H9 (cell line): ENCODE results near the gene CDSN. TPM values are rescaled to one million over a fixed set of nuclear protein-coding genes. Genes with fewer than 3 reads are reported as not detected.

Source experiments
- DNase-seq: peaks from one replicate; pipeline ENCODE4 v3.0.0-alpha.2; 2017
- H2AFZ ChIP-seq: one replicate; pipeline ENCODE4 v1.6.1; 2013; ENCODE audit warnings: mild to moderate bottlenecking, low read length, control low read depth, moderate library complexity
- H2AK5ac ChIP-seq: 2 replicates; pipeline ENCODE4 v1.6.1; 2013; ENCODE audit warnings: low read length, control low read depth, mixed read lengths; ENCODE audit not compliant: insufficient read length
- H2BK120ac ChIP-seq: one replicate; pipeline ENCODE4 v1.6.1; 2013; ENCODE audit warnings: low read depth, mild to moderate bottlenecking, low read length, control low read depth, inconsistent platforms; ENCODE audit not compliant: poor library complexity, severe bottlenecking
- H2BK12ac ChIP-seq: 2 replicates; pipeline ENCODE4 v1.6.1; 2013; ENCODE audit warnings: low read length, control low read depth, mixed read lengths, low read depth; ENCODE audit not compliant: insufficient read length
- H2BK15ac ChIP-seq: 2 replicates; pipeline ENCODE4 v1.6.1; 2013; ENCODE audit warnings: low read depth, low read length, control low read depth
- H2BK20ac ChIP-seq: one replicate; pipeline ENCODE4 v1.6.1; 2013; ENCODE audit warnings: low read depth, mild to moderate bottlenecking, low read length, control low read depth, inconsistent platforms; ENCODE audit not compliant: poor library complexity, severe bottlenecking
- H2BK5ac ChIP-seq: 2 replicates; pipeline ENCODE4 v1.6.1; 2013; ENCODE audit warnings: low read length, control low read depth, mixed read lengths; ENCODE audit not compliant: insufficient read length
- H3K14ac ChIP-seq: 2 replicates; pipeline ENCODE4 v1.6.1; 2013; ENCODE audit warnings: low read length, control low read depth; ENCODE audit not compliant: insufficient read depth
- H3K18ac ChIP-seq: 2 replicates; pipeline ENCODE4 v1.6.1; 2013; ENCODE audit warnings: low read depth, mild to moderate bottlenecking, mixed read lengths, low read length, control low read depth; ENCODE audit not compliant: insufficient read length
- H3K23ac ChIP-seq: 2 replicates; pipeline ENCODE4 v1.6.1; 2013; ENCODE audit warnings: low read length, control low read depth, mixed read lengths, low read depth; ENCODE audit not compliant: insufficient read length
- H3K23me2 ChIP-seq: 2 replicates; pipeline ENCODE4 v1.6.1; 2013; ENCODE audit warnings: low read depth, mild to moderate bottlenecking, mixed read lengths, low read length, control low read depth; ENCODE audit not compliant: insufficient read length, poor library complexity, severe bottlenecking
- H3K27ac ChIP-seq: 2 replicates; pipeline ENCODE4 v1.5.1; 2013; ENCODE audit warnings: low read length, control low read depth, mixed read lengths, low read depth; ENCODE audit not compliant: insufficient read length
- H3K27me3 ChIP-seq: 2 replicates; pipeline ENCODE4 v1.6.1; 2013; ENCODE audit warnings: low read length, control low read depth, inconsistent platforms; ENCODE audit not compliant: insufficient read depth
- H3K4ac ChIP-seq: 2 replicates; pipeline ENCODE4 v1.6.1; 2013; ENCODE audit warnings: low read depth, mild to moderate bottlenecking, control low read depth, inconsistent platforms, low read length, moderate library complexity
- H3K4me1 ChIP-seq: 2 replicates; pipeline ENCODE4 v1.6.1; 2013; ENCODE audit warnings: low read length, control low read depth, inconsistent platforms; ENCODE audit not compliant: insufficient read depth
- H3K4me2 ChIP-seq: 2 replicates; pipeline ENCODE4 v1.6.1; 2013; ENCODE audit warnings: low read length, control low read depth, mixed read lengths; ENCODE audit not compliant: insufficient read length, insufficient read depth
- H3K56ac ChIP-seq: 2 replicates; pipeline ENCODE4 v1.6.1; 2013; ENCODE audit warnings: low read depth, mild to moderate bottlenecking, mixed read lengths, low read length, control low read depth; ENCODE audit not compliant: insufficient read length
- H3K79me1 ChIP-seq: 2 replicates; pipeline ENCODE4 v1.6.1; 2013; ENCODE audit warnings: low read depth, mild to moderate bottlenecking, moderate library complexity, low read length, control low read depth, inconsistent platforms; ENCODE audit not compliant: insufficient read depth, poor library complexity, severe bottlenecking
- H3K79me2 ChIP-seq: 2 replicates; pipeline ENCODE4 v1.6.1; 2013; ENCODE audit warnings: low read length, control low read depth, inconsistent platforms; ENCODE audit not compliant: insufficient read depth
- H3K9ac ChIP-seq: 2 replicates; pipeline ENCODE4 v1.6.1; 2013; ENCODE audit warnings: low read length, control low read depth, mixed read lengths; ENCODE audit not compliant: insufficient read length; ENCODE audit errors: extremely low read depth
- H3K9me3 ChIP-seq: one replicate; pipeline ENCODE4 v1.6.1; 2013; ENCODE audit warnings: low read depth, low read length, inconsistent platforms; ENCODE audit not compliant: control insufficient read depth
- H3T11ph ChIP-seq: one replicate; pipeline ENCODE4 v1.6.1; 2013; ENCODE audit warnings: mild to moderate bottlenecking, low read length, control low read depth, inconsistent platforms
- H4K20me1 ChIP-seq: one replicate; pipeline ENCODE4 v1.6.1; 2013; ENCODE audit not compliant: control insufficient read depth, insufficient read length, insufficient read depth
- H4K5ac ChIP-seq: 2 replicates; pipeline ENCODE4 v1.6.1; 2013; ENCODE audit warnings: low read depth, mild to moderate bottlenecking, mixed read lengths, low read length, control low read depth; ENCODE audit not compliant: insufficient read length
- H4K8ac ChIP-seq: replicated peaks from 2 replicates; pipeline ENCODE4 v1.6.1; 2013; ENCODE audit warnings: low read length, control low read depth, mixed read lengths, low read depth; ENCODE audit not compliant: insufficient read length
- H4K91ac ChIP-seq: 2 replicates; pipeline ENCODE4 v1.6.1; 2013; ENCODE audit warnings: low read depth, mild to moderate bottlenecking, moderate library complexity, mixed read lengths, low read length, control low read depth; ENCODE audit not compliant: insufficient read length
- H3K27ac Mint-ChIP-seq, 3 experiments: 2 replicates in 2 of 3; 3 replicates in 1 of 3; pipeline ENCODE4 v1.8.0; 2020 to 2021; ENCODE audit warnings: mixed read lengths in 3 of 3, mild to moderate bottlenecking in 1 of 3, moderate library complexity in 1 of 3
- H3K27me3 Mint-ChIP-seq: 2 replicates; pipeline ENCODE4 v1.8.0; 2021; ENCODE audit warnings: low read depth, mild to moderate bottlenecking, moderate library complexity, mixed read lengths
- H3K36me3 Mint-ChIP-seq, 3 experiments: 2 replicates in 2 of 3; 3 replicates in 1 of 3; pipeline ENCODE4 v1.8.0; 2020 to 2021; ENCODE audit warnings: low read depth in 3 of 3, mixed read lengths in 3 of 3; ENCODE audit not compliant: insufficient read depth in 1 of 3
- H3K4me1 Mint-ChIP-seq, 2 experiments: 2 replicates each; pipeline ENCODE4 v1.8.0; 2020; ENCODE audit warnings: mixed read lengths in 2 of 2
- H3K4me3 Mint-ChIP-seq, 2 experiments: 2 replicates in 1 of 2; 3 replicates in 1 of 2; pipeline ENCODE4 v1.8.0; 2020 to 2021; ENCODE audit warnings: mild to moderate bottlenecking in 2 of 2, mixed read lengths in 2 of 2, moderate library complexity in 1 of 2
- H3K9me3 Mint-ChIP-seq, 2 experiments: 2 replicates in 1 of 2; 3 replicates in 1 of 2; pipeline ENCODE4 v1.8.0; 2020; ENCODE audit warnings: mild to moderate bottlenecking in 2 of 2, mixed read lengths in 2 of 2, moderate library complexity in 1 of 2
- WGBS: extraction: QIAGEN DNeasy Blood & Tissue Kit; methylation state at CpG from one replicate; pipeline ENCODE4 v1.1.7; 2013; ENCODE audit warnings: missing lambda C conversion rate, low lambda C conversion rate, mixed read lengths; ENCODE audit not compliant: insufficient read length; ENCODE audit errors: extremely low coverage; 5-methylcytosine and 5-hydroxymethylcytosine counted together
- total RNA-seq: library from RNA; stranded (reverse); gene quantifications from 2 replicates; pipeline ENCODE4 v1.2.1, GENCODE V29; 2021
- TF ChIP-seq, protein P1 (sequence below): fragments of 200-600 bp; sonication (generic); conservative IDR thresholded peaks from 3 replicates; pipeline ENCODE4 v1.8.0; 2021; ENCODE audit warnings: antibody characterized with exemption, mild to moderate bottlenecking

CDSN gene
- total RNA-seq, 1 experiment from 2014 or later: not detected

DNA sequence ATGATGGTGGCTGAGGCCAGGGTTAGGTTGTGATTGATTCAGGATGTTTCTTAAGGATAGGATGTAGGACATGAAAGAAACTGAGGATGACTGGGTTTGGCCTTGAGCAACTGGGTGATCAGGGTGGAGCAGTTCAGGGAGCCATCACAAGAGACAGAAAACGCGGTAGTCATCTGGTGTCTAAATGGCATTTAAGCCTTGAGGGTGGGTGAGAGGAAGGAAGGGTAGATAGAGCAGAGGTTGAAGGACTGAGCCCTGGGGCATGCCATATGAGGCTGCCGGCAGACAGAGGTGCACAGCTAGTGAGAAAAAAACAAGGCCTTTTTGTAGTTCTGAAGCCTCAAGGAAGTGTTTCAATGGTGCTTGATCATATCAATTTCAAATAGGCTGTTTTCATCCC is 48.4 kb upstream of the CDSN start:
- Histone ChIP-seq H2BK5ac (no peak overlapping the region), H2AFZ (no peak overlapping the region), H3T11ph (no peak overlapping the region), H4K20me1 (no peaks in the 10 kb centered on the region), H2BK12ac (no peak overlapping the region), H3K27me3 (no peaks in the 10 kb centered on the region), H2BK20ac (no peak overlapping the region), H3K23ac (no peak overlapping the region), H3K27ac (no peak overlapping the region), H4K5ac (no peak overlapping the region), H3K14ac (no peak overlapping the region), H3K18ac (no peak overlapping the region), H2BK15ac (no peak overlapping the region), H4K91ac (no peak overlapping the region), H3K23me2 (peaks cover 22% of the 10 kb centered on the region), H3K79me2 (peaks cover 40% of the 10 kb centered on the region), H3K4me1 (peaks cover 6% of the 10 kb centered on the region), H3K79me1 (no peaks in the 10 kb centered on the region), H3K9me3 (no peaks in the 10 kb centered on the region), H3K9ac (peak overlapping the region; percentile 94), H3K4ac (no peak overlapping the region), H3K56ac (no peak overlapping the region), H3K4me2 (peak overlapping the region; percentile 97), H2AK5ac (no peak overlapping the region), H2BK120ac (no peak overlapping the region), H4K8ac (no peak overlapping the region)
- peaks cover 61 to 81% of the 10 kb centered on the region in 2 experiments for H3K4me1 Mint-ChIP-seq
- peak overlapping the region; percentile 91 for H3K4me3 Mint-ChIP-seq
- peak overlapping the region; percentile 46 to 100 (median 55); a peak in 6 of 7 replicates for H3K27ac Mint-ChIP-seq
- no peak for DNase-seq
- H3K36me3 Mint-ChIP-seq: peaks cover 35 to 65% (median 46%) of the 10 kb centered on the region in 3 experiments
- no peaks in the 10 kb centered on the region; a peak in 1 of 5 replicates for H3K9me3 Mint-ChIP-seq
- WGBS: no CpG with 5 or more reads among the region's 3 CpGs
- TF ChIP-seq, protein P1, sequence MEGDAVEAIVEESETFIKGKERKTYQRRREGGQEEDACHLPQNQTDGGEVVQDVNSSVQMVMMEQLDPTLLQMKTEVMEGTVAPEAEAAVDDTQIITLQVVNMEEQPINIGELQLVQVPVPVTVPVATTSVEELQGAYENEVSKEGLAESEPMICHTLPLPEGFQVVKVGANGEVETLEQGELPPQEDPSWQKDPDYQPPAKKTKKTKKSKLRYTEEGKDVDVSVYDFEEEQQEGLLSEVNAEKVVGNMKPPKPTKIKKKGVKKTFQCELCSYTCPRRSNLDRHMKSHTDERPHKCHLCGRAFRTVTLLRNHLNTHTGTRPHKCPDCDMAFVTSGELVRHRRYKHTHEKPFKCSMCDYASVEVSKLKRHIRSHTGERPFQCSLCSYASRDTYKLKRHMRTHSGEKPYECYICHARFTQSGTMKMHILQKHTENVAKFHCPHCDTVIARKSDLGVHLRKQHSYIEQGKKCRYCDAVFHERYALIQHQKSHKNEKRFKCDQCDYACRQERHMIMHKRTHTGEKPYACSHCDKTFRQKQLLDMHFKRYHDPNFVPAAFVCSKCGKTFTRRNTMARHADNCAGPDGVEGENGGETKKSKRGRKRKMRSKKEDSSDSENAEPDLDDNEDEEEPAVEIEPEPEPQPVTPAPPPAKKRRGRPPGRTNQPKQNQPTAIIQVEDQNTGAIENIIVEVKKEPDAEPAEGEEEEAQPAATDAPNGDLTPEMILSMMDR: no peak
- no peaks in the 10 kb centered on the region; the same call in 1 of the 2 replicates for H3K27me3 Mint-ChIP-seq
